Measurements from ENCODE around the gene LRCH1.

DNA sequence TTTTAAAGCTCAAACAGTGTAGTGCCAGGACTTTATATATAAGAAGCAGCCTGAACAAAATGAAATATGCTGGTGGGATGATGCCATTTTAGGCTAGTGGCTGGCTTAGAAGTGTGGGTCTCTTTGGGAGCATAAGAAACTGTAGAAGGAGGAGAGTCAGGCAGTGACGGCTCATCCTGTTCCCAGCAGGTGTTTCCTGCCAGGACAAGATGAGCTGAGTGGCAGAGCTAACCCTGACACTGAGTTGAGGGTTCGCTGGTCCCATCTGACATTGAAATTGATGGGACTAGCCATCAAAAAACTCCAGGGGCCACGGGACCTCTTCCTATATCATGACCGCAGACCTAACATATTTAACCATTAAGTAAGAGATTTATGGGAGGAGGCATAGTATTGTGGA lies 192.7 kb downstream of the LRCH1 start:
- TF ChIP-seq, protein P1, sequence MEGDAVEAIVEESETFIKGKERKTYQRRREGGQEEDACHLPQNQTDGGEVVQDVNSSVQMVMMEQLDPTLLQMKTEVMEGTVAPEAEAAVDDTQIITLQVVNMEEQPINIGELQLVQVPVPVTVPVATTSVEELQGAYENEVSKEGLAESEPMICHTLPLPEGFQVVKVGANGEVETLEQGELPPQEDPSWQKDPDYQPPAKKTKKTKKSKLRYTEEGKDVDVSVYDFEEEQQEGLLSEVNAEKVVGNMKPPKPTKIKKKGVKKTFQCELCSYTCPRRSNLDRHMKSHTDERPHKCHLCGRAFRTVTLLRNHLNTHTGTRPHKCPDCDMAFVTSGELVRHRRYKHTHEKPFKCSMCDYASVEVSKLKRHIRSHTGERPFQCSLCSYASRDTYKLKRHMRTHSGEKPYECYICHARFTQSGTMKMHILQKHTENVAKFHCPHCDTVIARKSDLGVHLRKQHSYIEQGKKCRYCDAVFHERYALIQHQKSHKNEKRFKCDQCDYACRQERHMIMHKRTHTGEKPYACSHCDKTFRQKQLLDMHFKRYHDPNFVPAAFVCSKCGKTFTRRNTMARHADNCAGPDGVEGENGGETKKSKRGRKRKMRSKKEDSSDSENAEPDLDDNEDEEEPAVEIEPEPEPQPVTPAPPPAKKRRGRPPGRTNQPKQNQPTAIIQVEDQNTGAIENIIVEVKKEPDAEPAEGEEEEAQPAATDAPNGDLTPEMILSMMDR (conservative IDR thresholded peaks at IDR 0.05; ENCODE audit: low read depth, low read length), result no peak
- TF ChIP-seq RFX5 (IDR thresholded peaks at IDR 0.05; ENCODE audit: low read depth, low read length) (no peak), RCOR1 (IDR thresholded peaks at IDR 0.05; ENCODE audit: insufficient replicate concordance, low read length) (no peak), BHLHE40 (IDR thresholded peaks at IDR 0.05; ENCODE audit: low read depth, low read length) (no peak), POLR2A (IDR thresholded peaks at IDR 0.05; ENCODE audit: low read depth, low read length) (no peak), SMC3 (IDR thresholded peaks at IDR 0.05; ENCODE audit: low read depth, low read length) (no peak), FOS (IDR thresholded peaks at IDR 0.05; ENCODE audit: low read depth, low read length) (no peak), MAFK (IDR thresholded peaks at IDR 0.05; ENCODE audit: low read depth, low read length) (no peak), NFE2L2 (IDR thresholded peaks at IDR 0.05; ENCODE audit: low read depth, low read length) (no peak), MXI1 (IDR thresholded peaks at IDR 0.05; ENCODE audit: borderline replicate concordance, low read depth, low read length) (no peak), MAZ (IDR thresholded peaks at IDR 0.05; ENCODE audit: borderline replicate concordance, low read depth, low read length) (no peak)
- TF ChIP-seq, protein P2, sequence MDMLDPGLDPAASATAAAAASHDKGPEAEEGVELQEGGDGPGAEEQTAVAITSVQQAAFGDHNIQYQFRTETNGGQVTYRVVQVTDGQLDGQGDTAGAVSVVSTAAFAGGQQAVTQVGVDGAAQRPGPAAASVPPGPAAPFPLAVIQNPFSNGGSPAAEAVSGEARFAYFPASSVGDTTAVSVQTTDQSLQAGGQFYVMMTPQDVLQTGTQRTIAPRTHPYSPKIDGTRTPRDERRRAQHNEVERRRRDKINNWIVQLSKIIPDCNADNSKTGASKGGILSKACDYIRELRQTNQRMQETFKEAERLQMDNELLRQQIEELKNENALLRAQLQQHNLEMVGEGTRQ (IDR thresholded peaks at IDR 0.05; ENCODE audit: low read depth, low read length), result no peak
